Keratinocyte (primary cell): ENCODE data around the gene ADIG. TPM values are rescaled to one million over a fixed set of nuclear protein-coding genes. Genes with fewer than 3 reads are reported as not detected.

ENCODE experiments used
- DNase-seq: peaks from one replicate; pipeline ENCODE4 v3.0.0-alpha.2; 2011; ENCODE audit warnings: low read depth, missing footprints, low spot score
- FAIRE-seq: peaks from 2 replicates; lab custom pipeline; 2011; peaks lifted over from hg19 to GRCh38; lab: Jason Lieb, UNC
- H2AFZ ChIP-seq: 2 replicates; pipeline ENCODE4 v1.6.0; 2012; ENCODE audit warnings: low read length, control low read depth, inconsistent platforms; ENCODE audit not compliant: control insufficient read depth
- H3K27ac ChIP-seq: 2 replicates; pipeline ENCODE4 v1.5.1; 2011; ENCODE audit warnings: low read length; ENCODE audit not compliant: control insufficient read depth, insufficient read depth
- H3K27me3 ChIP-seq: 3 replicates; pipeline ENCODE4 v1.6.0; 2011; ENCODE audit warnings: low read length; ENCODE audit not compliant: control insufficient read depth, insufficient read depth; ENCODE audit errors: extremely low read depth
- H3K36me3 ChIP-seq, 2 experiments: 2 replicates in 1 of 2; 3 replicates in 1 of 2; pipeline ENCODE4 v1.5.1; 2011; ENCODE audit warnings: low read length in 2 of 2, mild to moderate bottlenecking in 1 of 2; ENCODE audit not compliant: control insufficient read depth in 2 of 2, insufficient read depth in 2 of 2; ENCODE audit errors: extremely low read depth in 1 of 2
- H3K4me1 ChIP-seq: 3 replicates; pipeline ENCODE4 v1.5.1; 2011; ENCODE audit warnings: low read length; ENCODE audit not compliant: control insufficient read depth, insufficient read depth; ENCODE audit errors: extremely low read depth
- H3K4me2 ChIP-seq: 3 replicates; pipeline ENCODE4 v1.6.0; 2011; ENCODE audit warnings: low read depth, low read length; ENCODE audit not compliant: control insufficient read depth, insufficient read depth; ENCODE audit errors: extremely low read depth
- H3K4me3 ChIP-seq, 3 experiments: fragments of 200-600 bp in 1 of 3; sonication (generic) in 1 of 3; 2 replicates in 2 of 3; 3 replicates in 1 of 3; pipeline ENCODE4 v1.5.1; 2011 to 2016; ENCODE audit warnings: low read length in 3 of 3, mild to moderate bottlenecking in 3 of 3, control low read depth in 2 of 3, inconsistent platforms in 1 of 3, low read depth in 1 of 3, mixed read lengths in 1 of 3, mixed run types in 1 of 3, moderate library complexity in 1 of 3; ENCODE audit not compliant: control insufficient read depth in 2 of 3, insufficient read depth in 2 of 3; ENCODE audit errors: extremely low read depth in 1 of 3
- H3K79me2 ChIP-seq: 2 replicates; pipeline ENCODE4 v1.6.0; 2012; ENCODE audit warnings: low read length; ENCODE audit not compliant: control insufficient read depth, insufficient read depth
- H3K9ac ChIP-seq: 3 replicates; pipeline ENCODE4 v1.6.0; 2011; ENCODE audit warnings: low read length; ENCODE audit not compliant: control insufficient read depth, insufficient read depth; ENCODE audit errors: extremely low read depth
- H3K9me1 ChIP-seq: 3 replicates; pipeline ENCODE4 v1.6.0; 2011; ENCODE audit warnings: low read length; ENCODE audit not compliant: control insufficient read depth, insufficient read depth; ENCODE audit errors: extremely low read depth
- H3K9me3 ChIP-seq: 2 replicates; pipeline ENCODE4 v1.5.1; 2012; ENCODE audit warnings: low read depth, low read length; ENCODE audit not compliant: control insufficient read depth
- H4K20me1 ChIP-seq: 3 replicates; pipeline ENCODE4 v1.6.0; 2011; ENCODE audit warnings: low read length; ENCODE audit not compliant: control insufficient read depth, insufficient read depth; ENCODE audit errors: extremely low read depth
- CTCF ChIP-seq, 3 experiments: IDR thresholded peaks in 1 of 3; conservative IDR thresholded peaks in 1 of 3; optimal IDR thresholded peaks in 1 of 3; 2 replicates in 2 of 3; 3 replicates in 1 of 3; pipeline versions ENCODE3 to v1.5.1; 2011; ENCODE audit warnings: low read length in 3 of 3, mild to moderate bottlenecking in 3 of 3, moderate library complexity in 2 of 3, control low read depth in 1 of 3, inconsistent platforms in 1 of 3; ENCODE audit not compliant: insufficient read depth in 2 of 3; ENCODE audit errors: extremely low read depth in 1 of 3
- EZH2 ChIP-seq: IDR thresholded peaks from one replicate; pipeline ENCODE4 v1.6.1; 2012; ENCODE audit warnings: inconsistent platforms, mild to moderate bottlenecking, low read length, moderate library complexity
- dilution Hi-C: fragments of 300-500 bp; cut with MboI; formaldehyde crosslinking; loops from one replicate; pipeline ENCODE4 v1.7.0; 2020; ENCODE audit warnings: low sequenced_read_pairs; ENCODE audit not compliant: extremely low pct_ligation_motif_present
- polyA plus RNA-seq, 5 experiments: library from polyadenylated mRNA; depleted of rRNA in 3 of 5; stranded (reverse) in 3 of 5; stranded (forward) in 1 of 5; unstranded in 1 of 5; fragments of >200 nt; gene quantifications; 1 replicate in 1 of 5; 2 replicates in 3 of 5; 3 replicates in 1 of 5; pipeline versions ENCODE4 v1.2.1 to v1.2.3, GENCODE V29; 2011 to 2012; ENCODE audit warnings: missing spikeins in 2 of 5, low read depth in 1 of 5, low replicate concordance in 1 of 5

Gene ADIG
- polyA plus RNA-seq, 1 donor (not counting 4 experiments of a cell fraction or from before 2014, with no cell fraction given): not detected

- no peak for FAIRE-seq
Observed at GRCh38 chr20:38612751-38613515, 31.9 kb downstream of the ADIG start.

GRCh38 chr20:38615283-38615682 lies 34.3 kb downstream of the ADIG start:
- no peak for FAIRE-seq

More at GRCh38 chr20:38612751-38613515, 31.9 kb downstream of the ADIG start:
- H3K9me1 ChIP-seq: no peaks in the 10 kb centered on the region
- H3K36me3 ChIP-seq: no peaks in the 10 kb centered on the region
- H3K4me2 ChIP-seq: no peak overlapping the region
- H4K20me1 ChIP-seq: no peaks in the 10 kb centered on the region
- H2AFZ ChIP-seq: no peak overlapping the region
- H3K9ac ChIP-seq: no peak overlapping the region
- H3K4me3 ChIP-seq: no peak overlapping the region
- H3K27ac ChIP-seq: no peak overlapping the region
- no peaks in the 10 kb centered on the region for H3K27me3 ChIP-seq
- H3K9me3 ChIP-seq: no peaks in the 10 kb centered on the region
- no peak for TF ChIP-seq CTCF (optimal IDR thresholded peaks at IDR 0.05 in 1 of 3, IDR thresholded peaks at IDR 0.05 in 1 of 3, conservative IDR thresholded peaks at IDR 0.05 in 1 of 3; ENCODE audit: extremely low read depth in 1 of 3, insufficient read depth in 2 of 3, low read length in 3 of 3)
- no peak for TF ChIP-seq EZH2
- H3K79me2 ChIP-seq: no peaks in the 10 kb centered on the region
- peaks cover 18% of the 10 kb centered on the region for H3K4me1 ChIP-seq
- no peak for DNase-seq
- dilution Hi-C loops: no loop called here

More at GRCh38 chr20:38615283-38615682, 34.3 kb downstream of the ADIG start:
- H3K4me2 ChIP-seq: no peak overlapping the region
- no peaks in the 10 kb centered on the region for H3K9me1 ChIP-seq
- no peak overlapping the region for H3K27ac ChIP-seq
- dilution Hi-C loops: no loop called here
- H3K9me3 ChIP-seq: no peaks in the 10 kb centered on the region
- H3K9ac ChIP-seq: no peak overlapping the region
- no peak overlapping the region for H3K4me3 ChIP-seq
- peaks cover 5% of the 10 kb centered on the region for H3K27me3 ChIP-seq
- no peak for DNase-seq
- no peak for TF ChIP-seq CTCF (optimal IDR thresholded peaks at IDR 0.05 in 1 of 3, IDR thresholded peaks at IDR 0.05 in 1 of 3, conservative IDR thresholded peaks at IDR 0.05 in 1 of 3; ENCODE audit: extremely low read depth in 1 of 3, insufficient read depth in 2 of 3, low read length in 3 of 3)
- no peak for TF ChIP-seq EZH2
- peaks cover 15% of the 10 kb centered on the region for H3K4me1 ChIP-seq
- no peaks in the 10 kb centered on the region for H3K36me3 ChIP-seq
- no peaks in the 10 kb centered on the region for H4K20me1 ChIP-seq
- H3K79me2 ChIP-seq: no peaks in the 10 kb centered on the region
- no peak overlapping the region for H2AFZ ChIP-seq
